HepG2 (cell line): ENCODE measurements around the gene GBE1. TPM values are rescaled to one million over a fixed set of nuclear protein-coding genes. Genes with fewer than 3 reads are reported as not detected.

ENCODE experiments used
- ATAC-seq: fragments of 200-7000 bp; cut with Tn5 transposase; 3 replicates; pipeline ENCODE4 v1.9.1; 2020; ENCODE audit warnings: mild to moderate bottlenecking, moderate library complexity
- BruUV-seq: library from RNA; stranded (reverse); fragments of 400-500 nt; replicated peaks from 2 replicates; lab custom pipeline; 2021; lab: Mats Ljungman, UMichigan
- CTCF ChIA-PET: fragments of 300-600 bp; formaldehyde crosslinking; extraction: SDS; loops from one replicate; lab custom pipeline; 2021; ENCODE audit warnings: low total read pairs, inconsistent platforms, low intra/inter-chr PET ratio; lab: Yijun Ruan, JAX
- POLR2A ChIA-PET: fragments of 350-600 bp; sonication (Branson Sonifier 250); formaldehyde crosslinking; loops from one replicate; lab custom pipeline; 2020; ENCODE audit warnings: antibody characterized with exemption, inconsistent platforms; lab: Yijun Ruan, JAX
- DNase-seq: peaks from one replicate; pipeline ENCODE4 v3.0.0-alpha.2; 2015; ENCODE audit warnings: low spot score
- FAIRE-seq: peaks from 3 replicates; lab custom pipeline; 2011; peaks lifted over from hg19 to GRCh38; lab: Jason Lieb, UNC
- H2AFZ ChIP-seq: one replicate; pipeline ENCODE4 v1.6.1; 2011; ENCODE audit warnings: low read length, inconsistent platforms
- H3K27ac ChIP-seq: fragments of 300-600 bp; 3 replicates; pipeline ENCODE4 v1.8.0; 2011; ENCODE audit warnings: mixed run types, mild to moderate bottlenecking, mixed read lengths, low read length, inconsistent platforms; ENCODE audit not compliant: insufficient read depth; ENCODE audit errors: extremely low read length
- H3K27me3 ChIP-seq, 2 experiments: fragments of 200-600 bp in 1 of 2; 2 replicates in 1 of 2; 3 replicates in 1 of 2; pipeline versions ENCODE4 v1.6.0 to v1.8.0; 2011; ENCODE audit warnings: low read length in 2 of 2, mild to moderate bottlenecking in 2 of 2, moderate library complexity in 2 of 2, inconsistent platforms in 1 of 2; ENCODE audit not compliant: insufficient read depth in 2 of 2, control insufficient read depth in 1 of 2
- H3K36me3 ChIP-seq, 2 experiments: fragments of 200-600 bp in 1 of 2; replicated peaks in 1 of 2; 2 replicates in 1 of 2; 3 replicates in 1 of 2; pipeline versions ENCODE4 v1.5.1 to v1.8.0; 2011; ENCODE audit warnings: low read length in 2 of 2, inconsistent platforms in 1 of 2; ENCODE audit not compliant: insufficient read depth in 2 of 2, control insufficient read depth in 1 of 2
- H3K4me1 ChIP-seq: 2 replicates; pipeline ENCODE4 v1.5.1; 2012; ENCODE audit warnings: low read length, inconsistent platforms; ENCODE audit not compliant: insufficient read depth
- H3K4me2 ChIP-seq: 2 replicates; pipeline ENCODE4 v1.6.0; 2011; ENCODE audit warnings: low read depth, low read length, inconsistent platforms
- H3K4me3 ChIP-seq, 3 experiments: fragments of 200-600 bp in 1 of 3; sonication (generic), shearing (Covaris generic) in 1 of 3; replicated peaks in 1 of 3; 2 replicates each; pipeline ENCODE4 v1.5.1; 2011 to 2016; ENCODE audit warnings: low read length in 3 of 3, inconsistent platforms in 2 of 3, low read depth in 2 of 3, mild to moderate bottlenecking in 2 of 3, control low read depth in 1 of 3, mixed read lengths in 1 of 3; ENCODE audit not compliant: insufficient read depth in 1 of 3
- H3K79me2 ChIP-seq: one replicate; pipeline ENCODE4 v1.6.1; 2011; ENCODE audit warnings: low read length, inconsistent platforms; ENCODE audit not compliant: insufficient read depth
- H3K9ac ChIP-seq: 2 replicates; pipeline ENCODE4 v1.6.0; 2011; ENCODE audit warnings: mild to moderate bottlenecking, low read depth, low read length, inconsistent platforms; ENCODE audit not compliant: insufficient read depth
- H3K9me3 ChIP-seq: 2 replicates; pipeline ENCODE4 v1.5.1; 2012; ENCODE audit warnings: mild to moderate bottlenecking, low read length
- H4K20me1 ChIP-seq: 2 replicates; pipeline ENCODE4 v1.6.0; 2011; ENCODE audit warnings: inconsistent platforms, mild to moderate bottlenecking, low read length, moderate library complexity; ENCODE audit not compliant: insufficient read depth
- BHLHE40 ChIP-seq: IDR thresholded peaks from 2 replicates; pipeline ENCODE4 v1.6.1; 2011; ENCODE audit warnings: low read length, improper control_type of control experiment
- EZH2 ChIP-seq: conservative IDR thresholded peaks from 2 replicates; pipeline ENCODE4 v1.6.1; 2012; ENCODE audit warnings: mild to moderate bottlenecking, low read depth, low read length, moderate library complexity
- NFYC ChIP-seq: IDR thresholded peaks from 2 replicates; pipeline ENCODE4 v1.6.1; 2016; ENCODE audit warnings: missing genetic modification reagents, missing compliant biosample characterization
- NONO ChIP-seq, 2 experiments: fragments of 450-650 bp in 1 of 2; sonication (generic) in 1 of 2; formaldehyde crosslinking in 1 of 2; IDR thresholded peaks in 1 of 2; conservative IDR thresholded peaks in 1 of 2; 2 replicates each; pipeline versions ENCODE4 v1.6.1 to v1.8.0; 2017 to 2022; ENCODE audit warnings: mild to moderate bottlenecking in 1 of 2, missing genetic modification reagents in 1 of 2, moderate library complexity in 1 of 2
- PAX8 ChIP-seq: sonication (generic); formaldehyde crosslinking; IDR thresholded peaks from 2 replicates; pipeline ENCODE4 v1.8.0; 2022; ENCODE audit warnings: mild to moderate bottlenecking, missing genetic modification reagents, borderline replicate concordance
- SMAD9 ChIP-seq: sonication (generic); formaldehyde crosslinking; IDR thresholded peaks from 2 replicates; pipeline ENCODE4 v1.5.1; 2020; ENCODE audit warnings: mild to moderate bottlenecking, missing genetic modification reagents
- ZMYM4 ChIP-seq: sonication (generic); formaldehyde crosslinking; IDR thresholded peaks from 2 replicates; pipeline ENCODE4 v1.8.1; 2023; ENCODE audit warnings: mild to moderate bottlenecking, missing genetic modification reagents
- ZNF326 ChIP-seq: sonication (generic); formaldehyde crosslinking; IDR thresholded peaks from 2 replicates; pipeline ENCODE4 v1.4.0; 2020; ENCODE audit warnings: missing genetic modification reagents, borderline replicate concordance
- ZNF567 ChIP-seq: sonication (generic); formaldehyde crosslinking; IDR thresholded peaks from 2 replicates; pipeline ENCODE4 v1.8.1; 2023; ENCODE audit warnings: mild to moderate bottlenecking, missing genetic modification reagents, borderline replicate concordance
- WGBS: methylation state at CpG from one replicate; pipeline ENCODE4 v1.1.6; 2017; ENCODE audit warnings: low lambda C conversion rate; 5-methylcytosine and 5-hydroxymethylcytosine counted together
- in situ Hi-C: cut with HindIII; loops from 2 replicates; pipeline ENCODE4 v1.10.0; 2017; ENCODE audit warnings: low pct_unique_long_range_greater_than_20kb; ENCODE audit not compliant: extremely low pct_ligation_motif_present
- intact Hi-C: fragments of 100-400 bp; cut with micrococcal nuclease; formaldehyde crosslinking; loops from one replicate; pipeline ENCODE4 v1.10.0; 2022; ENCODE audit not compliant: unreplicated experiment
- polyA plus RNA-seq, 8 experiments: library from polyadenylated mRNA; depleted of rRNA in 3 of 8; stranded (reverse) in 7 of 8; unstranded in 1 of 8; fragments of >200 nt; fragmentation: Illumina TruSeq in 4 of 8; extraction: Trizol in 4 of 8; gene quantifications; 2 replicates each; pipeline versions ENCODE4 v1.2.1 to v1.2.3, GENCODE V29; 2011 to 2016; ENCODE audit warnings: low read depth in 4 of 8, missing spikeins in 1 of 8, mixed read lengths in 1 of 8; ENCODE audit not compliant: insufficient read depth in 1 of 8
- total RNA-seq, 5 experiments: library from RNA; depleted of rRNA; stranded (reverse); fragments of >200 nt; fragmentation: Illumina TruSeq; extraction: Trizol; gene quantifications; 2 replicates each; pipeline ENCODE4 v1.2.3, GENCODE V29; 2016; ENCODE audit warnings: low read depth in 1 of 5
- TF ChIP-seq, protein P1 (sequence below): sonication (generic); formaldehyde crosslinking; conservative IDR thresholded peaks from 2 replicates; pipeline ENCODE4 v1.5.0; 2020; ENCODE audit warnings: missing genetic modification reagents
- TF ChIP-seq, protein P2 (sequence below): sonication (generic); formaldehyde crosslinking; IDR thresholded peaks from 2 replicates; pipeline ENCODE4 v1.4.0; 2020; ENCODE audit warnings: mild to moderate bottlenecking, missing genetic modification reagents, borderline replicate concordance
- TF ChIP-seq, protein P3 (sequence below): sonication (generic); formaldehyde crosslinking; conservative IDR thresholded peaks from 2 replicates; pipeline ENCODE4 v1.8.0; 2022; ENCODE audit warnings: mild to moderate bottlenecking, moderate library complexity, missing genetic modification reagents
- TF ChIP-seq, protein P4 (sequence below): sonication (generic); formaldehyde crosslinking; IDR thresholded peaks from 2 replicates; pipeline ENCODE4 v1.4.0; 2020; ENCODE audit warnings: missing genetic modification reagents

The GBE1 gene
- total and polyA plus RNA-seq, 2 of the 13 experiments (the other 11 are each of a cell fraction or from before 2014, with no cell fraction given), result 22.9 to 36.1 TPM

DNA sequence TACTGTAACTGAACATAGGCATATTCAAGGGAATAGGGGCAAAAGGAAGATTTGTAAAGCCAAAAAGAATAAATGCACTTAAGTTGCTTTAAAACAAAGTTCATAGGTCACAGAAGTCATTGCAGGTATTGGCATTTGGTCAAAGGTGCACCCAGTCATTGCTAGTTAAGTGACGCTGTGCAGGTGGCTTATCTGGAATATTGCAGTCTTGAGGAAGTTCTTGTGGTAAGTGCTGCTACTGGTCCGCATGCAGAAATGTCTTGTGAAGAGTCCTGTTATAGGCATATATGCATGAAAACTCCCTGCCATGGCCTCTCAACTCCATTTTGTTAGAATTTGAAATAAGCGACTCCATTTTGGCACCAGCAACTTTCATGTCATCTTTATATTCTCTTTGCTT, 293.1 kb downstream of the GBE1 start (continued):
- no peak for TF ChIP-seq BHLHE40
- TF ChIP-seq, all 625 proteins: peak for 0

DNA sequence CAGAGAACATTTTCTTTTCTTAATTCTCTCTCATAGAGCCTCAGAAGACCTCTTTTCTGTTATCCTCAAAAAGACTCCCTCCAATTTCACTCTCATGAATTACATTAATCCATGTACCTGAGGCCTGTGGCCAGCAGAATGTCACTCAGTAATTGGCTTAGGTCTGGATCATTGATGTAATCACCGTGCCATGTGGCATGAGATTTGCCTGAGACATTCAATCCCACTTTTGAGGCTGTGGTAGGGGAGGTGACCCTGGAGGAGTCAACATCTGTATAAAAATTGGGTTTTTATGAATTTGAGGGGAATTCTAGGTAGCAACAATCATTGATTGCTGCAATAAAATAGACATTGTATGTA, 295.3 kb downstream of the GBE1 start:
- intact Hi-C loops, result no loop called here
- H3K9ac ChIP-seq, result no peak overlapping the region
- no peak overlapping the region for H3K27ac ChIP-seq
- DNase-seq, result no peak
- H3K27me3 ChIP-seq, result no peaks in the 10 kb centered on the region
- no TSS peak for BruUV-seq
- no peaks in the 10 kb centered on the region for H3K79me2 ChIP-seq
- no peaks in the 10 kb centered on the region for H4K20me1 ChIP-seq
- CTCF ChIA-PET, result no interaction called here
- peaks cover 19% of the 10 kb centered on the region for H3K4me1 ChIP-seq
- ATAC-seq, result no peak
- no peak overlapping the region for H2AFZ ChIP-seq
- WGBS, result 0% methylated on average over 1 of the region's 1 CpG
- no peaks in the 10 kb centered on the region for H3K36me3 ChIP-seq
- H3K4me3 ChIP-seq, result no peak overlapping the region
- POLR2A ChIA-PET, result no interaction called here
- H3K9me3 ChIP-seq, result no peaks in the 10 kb centered on the region
- FAIRE-seq, result no peak
- H3K4me2 ChIP-seq, result no peak overlapping the region
- in situ Hi-C loops, result no loop called here
- TF ChIP-seq, protein P1, sequence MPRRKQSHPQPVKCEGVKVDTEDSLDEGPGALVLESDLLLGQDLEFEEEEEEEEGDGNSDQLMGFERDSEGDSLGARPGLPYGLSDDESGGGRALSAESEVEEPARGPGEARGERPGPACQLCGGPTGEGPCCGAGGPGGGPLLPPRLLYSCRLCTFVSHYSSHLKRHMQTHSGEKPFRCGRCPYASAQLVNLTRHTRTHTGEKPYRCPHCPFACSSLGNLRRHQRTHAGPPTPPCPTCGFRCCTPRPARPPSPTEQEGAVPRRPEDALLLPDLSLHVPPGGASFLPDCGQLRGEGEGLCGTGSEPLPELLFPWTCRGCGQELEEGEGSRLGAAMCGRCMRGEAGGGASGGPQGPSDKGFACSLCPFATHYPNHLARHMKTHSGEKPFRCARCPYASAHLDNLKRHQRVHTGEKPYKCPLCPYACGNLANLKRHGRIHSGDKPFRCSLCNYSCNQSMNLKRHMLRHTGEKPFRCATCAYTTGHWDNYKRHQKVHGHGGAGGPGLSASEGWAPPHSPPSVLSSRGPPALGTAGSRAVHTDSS (CRISPR knock-in tag), result no peak
- no peak for TF ChIP-seq ZNF567
- TF ChIP-seq PAX8, result no peak
- no peak for TF ChIP-seq NFYC (CRISPR knock-in tag)
- TF ChIP-seq NONO (IDR thresholded peaks at IDR 0.05), result no peak
- TF ChIP-seq NONO (CRISPR knock-in tag; conservative IDR thresholded peaks at IDR 0.05), result no peak
- TF ChIP-seq, protein P2, sequence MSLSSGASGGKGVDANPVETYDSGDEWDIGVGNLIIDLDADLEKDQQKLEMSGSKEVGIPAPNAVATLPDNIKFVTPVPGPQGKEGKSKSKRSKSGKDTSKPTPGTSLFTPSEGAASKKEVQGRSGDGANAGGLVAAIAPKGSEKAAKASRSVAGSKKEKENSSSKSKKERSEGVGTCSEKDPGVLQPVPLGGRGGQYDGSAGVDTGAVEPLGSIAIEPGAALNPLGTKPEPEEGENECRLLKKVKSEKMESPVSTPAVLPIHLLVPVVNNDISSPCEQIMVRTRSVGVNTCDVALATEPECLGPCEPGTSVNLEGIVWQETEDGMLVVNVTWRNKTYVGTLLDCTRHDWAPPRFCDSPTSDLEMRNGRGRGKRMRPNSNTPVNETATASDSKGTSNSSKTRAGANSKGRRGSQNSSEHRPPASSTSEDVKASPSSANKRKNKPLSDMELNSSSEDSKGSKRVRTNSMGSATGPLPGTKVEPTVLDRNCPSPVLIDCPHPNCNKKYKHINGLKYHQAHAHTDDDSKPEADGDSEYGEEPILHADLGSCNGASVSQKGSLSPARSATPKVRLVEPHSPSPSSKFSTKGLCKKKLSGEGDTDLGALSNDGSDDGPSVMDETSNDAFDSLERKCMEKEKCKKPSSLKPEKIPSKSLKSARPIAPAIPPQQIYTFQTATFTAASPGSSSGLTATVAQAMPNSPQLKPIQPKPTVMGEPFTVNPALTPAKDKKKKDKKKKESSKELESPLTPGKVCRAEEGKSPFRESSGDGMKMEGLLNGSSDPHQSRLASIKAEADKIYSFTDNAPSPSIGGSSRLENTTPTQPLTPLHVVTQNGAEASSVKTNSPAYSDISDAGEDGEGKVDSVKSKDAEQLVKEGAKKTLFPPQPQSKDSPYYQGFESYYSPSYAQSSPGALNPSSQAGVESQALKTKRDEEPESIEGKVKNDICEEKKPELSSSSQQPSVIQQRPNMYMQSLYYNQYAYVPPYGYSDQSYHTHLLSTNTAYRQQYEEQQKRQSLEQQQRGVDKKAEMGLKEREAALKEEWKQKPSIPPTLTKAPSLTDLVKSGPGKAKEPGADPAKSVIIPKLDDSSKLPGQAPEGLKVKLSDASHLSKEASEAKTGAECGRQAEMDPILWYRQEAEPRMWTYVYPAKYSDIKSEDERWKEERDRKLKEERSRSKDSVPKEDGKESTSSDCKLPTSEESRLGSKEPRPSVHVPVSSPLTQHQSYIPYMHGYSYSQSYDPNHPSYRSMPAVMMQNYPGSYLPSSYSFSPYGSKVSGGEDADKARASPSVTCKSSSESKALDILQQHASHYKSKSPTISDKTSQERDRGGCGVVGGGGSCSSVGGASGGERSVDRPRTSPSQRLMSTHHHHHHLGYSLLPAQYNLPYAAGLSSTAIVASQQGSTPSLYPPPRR (CRISPR knock-in tag), result no peak
- no peak for TF ChIP-seq ZMYM4 (CRISPR knock-in tag)
- TF ChIP-seq, protein P3, sequence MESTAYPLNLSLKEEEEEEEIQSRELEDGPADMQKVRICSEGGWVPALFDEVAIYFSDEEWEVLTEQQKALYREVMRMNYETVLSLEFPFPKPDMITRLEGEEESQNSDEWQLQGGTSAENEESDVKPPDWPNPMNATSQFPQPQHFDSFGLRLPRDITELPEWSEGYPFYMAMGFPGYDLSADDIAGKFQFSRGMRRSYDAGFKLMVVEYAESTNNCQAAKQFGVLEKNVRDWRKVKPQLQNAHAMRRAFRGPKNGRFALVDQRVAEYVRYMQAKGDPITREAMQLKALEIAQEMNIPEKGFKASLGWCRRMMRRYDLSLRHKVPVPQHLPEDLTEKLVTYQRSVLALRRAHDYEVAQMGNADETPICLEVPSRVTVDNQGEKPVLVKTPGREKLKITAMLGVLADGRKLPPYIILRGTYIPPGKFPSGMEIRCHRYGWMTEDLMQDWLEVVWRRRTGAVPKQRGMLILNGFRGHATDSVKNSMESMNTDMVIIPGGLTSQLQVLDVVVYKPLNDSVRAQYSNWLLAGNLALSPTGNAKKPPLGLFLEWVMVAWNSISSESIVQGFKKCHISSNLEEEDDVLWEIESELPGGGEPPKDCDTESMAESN (CRISPR knock-in tag), result no peak
- TF ChIP-seq, protein P4, sequence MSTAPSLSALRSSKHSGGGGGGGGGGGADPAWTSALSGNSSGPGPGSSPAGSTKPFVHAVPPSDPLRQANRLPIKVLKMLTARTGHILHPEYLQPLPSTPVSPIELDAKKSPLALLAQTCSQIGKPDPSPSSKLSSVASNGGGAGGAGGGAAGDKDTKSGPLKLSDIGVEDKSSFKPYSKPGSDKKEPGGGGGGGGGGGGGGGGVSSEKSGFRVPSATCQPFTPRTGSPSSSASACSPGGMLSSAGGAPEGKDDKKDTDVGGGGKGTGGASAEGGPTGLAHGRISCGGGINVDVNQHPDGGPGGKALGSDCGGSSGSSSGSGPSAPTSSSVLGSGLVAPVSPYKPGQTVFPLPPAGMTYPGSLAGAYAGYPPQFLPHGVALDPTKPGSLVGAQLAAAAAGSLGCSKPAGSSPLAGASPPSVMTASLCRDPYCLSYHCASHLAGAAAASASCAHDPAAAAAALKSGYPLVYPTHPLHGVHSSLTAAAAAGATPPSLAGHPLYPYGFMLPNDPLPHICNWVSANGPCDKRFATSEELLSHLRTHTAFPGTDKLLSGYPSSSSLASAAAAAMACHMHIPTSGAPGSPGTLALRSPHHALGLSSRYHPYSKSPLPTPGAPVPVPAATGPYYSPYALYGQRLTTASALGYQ (CRISPR knock-in tag), result no peak
- no peak for TF ChIP-seq EZH2
- TF ChIP-seq SMAD9 (CRISPR knock-in tag), result no peak
- no peak for TF ChIP-seq ZNF326 (CRISPR knock-in tag)
